Panc1 (cell line): ENCODE measurements around the gene TANC1. TPM values are rescaled to one million over a fixed set of nuclear protein-coding genes. Genes with fewer than 3 reads are reported as not detected.
A peak's percentile ranks its signal among the peaks of the same experiment; 100 is the strongest.

Source experiments
- ATAC-seq: fragments of 200-7000 bp; cut with Tn5 transposase; 2 replicates; pipeline ENCODE4 v1.9.1; 2020; ENCODE audit warnings: mild to moderate bottlenecking, moderate library complexity
- BruUV-seq: library from RNA; stranded (reverse); fragments of 400-500 nt; replicated peaks from 2 replicates; lab custom pipeline; 2021; lab: Mats Ljungman, UMichigan
- CTCF ChIA-PET: fragments of 300-600 bp; sonication (Branson Sonifier 250); formaldehyde crosslinking; loops from one replicate; lab custom pipeline; 2022; ENCODE audit warnings: antibody characterized with exemption; lab: Charles Lee
- POLR2A ChIA-PET: fragments of 300-600 bp; sonication (Branson Sonifier 250); formaldehyde crosslinking; loops from one replicate; lab custom pipeline; 2022; ENCODE audit warnings: antibody characterized with exemption; lab: Charles Lee
- DNase-seq: peaks from one replicate; pipeline ENCODE4 v3.0.0-alpha.2; 2010; ENCODE audit warnings: low read depth, low spot score
- H3K27ac ChIP-seq: 2 replicates; pipeline ENCODE4 v1.5.1; 2011; ENCODE audit warnings: mild to moderate bottlenecking, low read length, inconsistent platforms
- H3K27me3 ChIP-seq: fragments of 200-500 bp; sonication (Bioruptor generic); 2 replicates; pipeline ENCODE4 v1.6.0; 2014; ENCODE audit warnings: low read length, inconsistent platforms; ENCODE audit not compliant: control insufficient read depth, insufficient read depth
- H3K36me3 ChIP-seq: fragments of 200-500 bp; sonication (Bioruptor generic); 2 replicates; pipeline ENCODE4 v1.5.1; 2014; ENCODE audit warnings: inconsistent platforms, mild to moderate bottlenecking, low read length, moderate library complexity; ENCODE audit not compliant: control insufficient read depth, insufficient read depth
- H3K4me1 ChIP-seq: 2 replicates; pipeline ENCODE4 v1.5.1; 2011; ENCODE audit warnings: inconsistent platforms, mild to moderate bottlenecking, low read length, moderate library complexity; ENCODE audit not compliant: control insufficient read depth, insufficient read depth
- H3K4me3 ChIP-seq, 2 experiments: 2 replicates each; pipeline ENCODE4 v1.5.1; 2011 to 2012; ENCODE audit warnings: low read depth in 2 of 2, low read length in 2 of 2, mild to moderate bottlenecking in 2 of 2, inconsistent platforms in 1 of 2, moderate library complexity in 1 of 2
- H3K9me3 ChIP-seq: fragments of 200-500 bp; sonication (Bioruptor generic); 2 replicates; pipeline ENCODE4 v1.5.1; 2014; ENCODE audit warnings: low read depth, mild to moderate bottlenecking, inconsistent platforms, low read length, moderate library complexity; ENCODE audit not compliant: control insufficient read depth, insufficient read depth
- POLR2AphosphoS5 ChIP-seq: IDR thresholded peaks from 2 replicates; pipeline ENCODE4 v1.6.1; 2012; ENCODE audit warnings: mild to moderate bottlenecking, low read depth, low read length, moderate library complexity
- SIN3A ChIP-seq: IDR thresholded peaks from 2 replicates; pipeline ENCODE4 v1.6.1; 2012; ENCODE audit warnings: low read depth, mild to moderate bottlenecking, low read length, moderate library complexity, borderline replicate concordance; ENCODE audit not compliant: insufficient read depth
- TCF7L2 ChIP-seq: IDR thresholded peaks from 2 replicates; pipeline ENCODE4 v1.6.1; 2011; ENCODE audit warnings: mild to moderate bottlenecking, low read depth, low read length, inconsistent platforms
- in situ Hi-C: cut with HindIII; loops from 2 replicates; pipeline ENCODE4 v1.10.0; 2016; ENCODE audit warnings: low sequenced_read_pairs, low pct_unique_long_range_greater_than_20kb
- intact Hi-C: fragments of 100-400 bp; cut with micrococcal nuclease; formaldehyde crosslinking; loops from one replicate; pipeline ENCODE4 v1.10.0; 2022; ENCODE audit not compliant: unreplicated experiment
- total RNA-seq: library from RNA; stranded (reverse); gene quantifications from one replicate; pipeline ENCODE4 v1.2.1, GENCODE V29; 2021; ENCODE audit not compliant: unreplicated experiment
- TF ChIP-seq, protein P1 (sequence below), 2 experiments: IDR thresholded peaks; 2 replicates each; pipeline ENCODE4 v1.6.1; 2011 to 2012; ENCODE audit warnings: low read depth in 2 of 2, control low read depth in 1 of 2, low read length in 1 of 2, mild to moderate bottlenecking in 1 of 2, moderate library complexity in 1 of 2; ENCODE audit not compliant: insufficient read depth in 1 of 2

The TANC1 gene
- total RNA-seq, 1 experiment from 2014 or later: 44.3 TPM

DNA sequence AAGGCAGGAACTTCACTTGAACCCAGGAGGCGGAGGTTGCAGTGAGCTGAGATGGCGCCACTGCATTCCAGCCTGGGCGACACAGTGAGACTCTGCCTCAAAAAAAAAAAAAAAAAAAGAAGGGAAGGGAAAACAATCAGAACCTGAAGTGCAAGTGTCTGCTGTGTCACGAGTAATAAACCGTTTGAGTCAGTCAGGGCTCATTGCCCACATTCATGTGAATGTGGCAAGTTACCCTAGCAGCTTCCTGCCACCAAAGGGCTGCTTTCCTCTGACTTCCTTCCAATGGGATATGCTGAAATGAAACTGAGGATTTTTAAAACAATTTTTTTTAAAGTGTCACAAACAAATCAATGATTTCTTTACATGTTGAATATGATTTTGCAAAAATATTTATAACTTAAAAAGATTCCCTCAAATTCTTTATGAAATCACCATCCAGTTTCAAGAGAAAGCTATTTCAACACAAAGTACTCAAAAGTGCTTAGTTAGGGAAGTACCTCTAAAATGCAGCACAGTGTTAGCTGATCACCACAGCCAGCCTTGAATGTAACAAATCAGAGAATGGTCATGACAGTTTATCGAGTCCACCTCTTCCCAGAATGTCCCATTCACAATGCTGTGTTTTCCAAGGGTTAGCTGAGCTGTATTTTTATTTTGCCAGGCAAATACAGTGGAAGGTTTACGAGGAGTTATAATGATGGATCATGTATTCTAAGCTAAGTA lies 281.7 kb downstream of the TANC1 start:
- intact Hi-C loops (no loop called here), in situ Hi-C loops (no loop called here)
- H3K9me3 ChIP-seq: no peaks in the 10 kb centered on the region
- POLR2A ChIA-PET: interaction anchor here (0.6 kb wide), 2 partner anchors 15 to 160 kb away, joined by 3 to 5 read pairs; no protein-coding TSS in a partner anchor
- H3K4me3 ChIP-seq: no peak overlapping the region
- TF ChIP-seq POLR2AphosphoS5: peak; percentile 22; the same call in 1 of the 2 replicates
- no peak for TF ChIP-seq TCF7L2
- H3K4me1 ChIP-seq: peaks cover 14% of the 10 kb centered on the region; the same call in 1 of the 2 replicates
- no TSS peak for BruUV-seq
- no peaks in the 10 kb centered on the region for H3K36me3 ChIP-seq
- peak overlapping the region; percentile 72 for H3K27ac ChIP-seq
- DNase-seq (peak; percentile 71), ATAC-seq (peak; percentile 86)
- no peaks in the 10 kb centered on the region for H3K27me3 ChIP-seq
- CTCF ChIA-PET: interaction anchor here (0.6 kb wide), 1 partner anchor 365 kb away, joined by 3 read pairs; no protein-coding TSS in a partner anchor

DNA sequence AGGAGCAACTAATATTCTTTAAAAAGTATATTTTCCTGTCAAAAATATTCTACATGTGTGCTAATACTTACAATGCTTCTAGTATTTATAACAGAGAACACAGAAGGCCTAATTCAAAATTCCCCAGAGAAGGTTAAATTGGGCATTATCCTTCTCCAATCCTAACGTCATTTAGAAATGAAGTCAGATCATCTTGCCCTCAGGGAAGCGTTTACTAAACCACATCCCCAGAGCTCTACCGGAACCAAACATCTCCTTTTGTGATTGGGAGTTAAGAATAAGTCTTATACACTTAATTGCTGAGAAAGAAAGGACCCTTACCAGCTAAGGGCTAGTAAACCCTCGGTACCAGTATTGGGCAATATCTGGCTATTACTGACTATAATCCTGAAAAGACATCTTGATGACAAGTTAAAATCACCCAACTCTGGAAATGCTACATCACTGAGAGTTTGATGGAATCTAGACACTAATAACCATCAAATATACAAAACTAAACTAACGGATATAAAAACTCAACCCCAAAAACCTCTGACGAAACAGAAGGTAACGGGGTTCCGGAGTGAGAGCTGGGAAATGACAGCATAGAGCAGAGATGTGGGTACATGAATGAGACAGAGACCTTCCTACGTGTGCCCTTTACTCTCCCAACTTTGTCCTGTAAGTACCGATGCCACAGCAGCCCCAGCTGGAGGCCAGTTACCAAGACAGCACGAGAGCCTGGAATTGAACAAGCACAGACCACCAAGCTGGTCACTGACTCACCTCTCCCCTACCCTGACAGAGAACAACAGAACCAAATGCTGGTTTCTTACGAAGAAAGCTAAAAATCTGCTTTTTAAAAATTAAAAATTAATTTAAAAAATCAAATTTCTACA lies 283.1 kb downstream of the TANC1 start:
- DNase-seq (no peak), ATAC-seq (no peak)
- Histone ChIP-seq H3K4me3 (no peak overlapping the region), H3K27ac (no peak overlapping the region), H3K27me3 (no peaks in the 10 kb centered on the region), H3K9me3 (no peaks in the 10 kb centered on the region), H3K36me3 (0 out of 2 replicates have a peak, but pooled peaks cover 2% of the 10 kb centered on the region), H3K4me1 (peaks cover 14% of the 10 kb centered on the region; the same call in 1 of the 2 replicates)
- ChIA-PET CTCF (no interaction called here), POLR2A (no interaction called here)
- TF ChIP-seq POLR2AphosphoS5 (no peak), SIN3A (no peak)
- BruUV-seq: no TSS peak
- in situ Hi-C loops: no loop called here
- intact Hi-C loops: no loop called here

DNA sequence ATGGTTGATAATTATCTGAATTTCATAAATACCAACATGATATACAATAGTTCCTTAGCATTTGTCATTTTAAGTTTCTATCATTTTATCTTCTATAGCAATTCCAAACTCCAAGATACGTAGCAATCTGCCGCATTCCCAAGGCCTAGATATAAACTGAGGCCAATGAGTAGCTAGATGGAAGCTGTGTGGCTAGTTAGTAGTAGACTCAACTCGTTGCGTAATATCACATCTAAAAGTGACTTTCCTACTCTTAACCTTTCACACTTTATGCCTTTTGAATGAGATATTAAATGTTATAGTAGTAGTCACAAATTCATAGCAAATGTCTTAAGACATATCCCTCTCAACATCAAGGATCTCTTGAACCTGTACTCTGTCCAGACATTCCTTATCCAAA lies 284.5 kb downstream of the TANC1 start:
- TF ChIP-seq, protein P1, sequence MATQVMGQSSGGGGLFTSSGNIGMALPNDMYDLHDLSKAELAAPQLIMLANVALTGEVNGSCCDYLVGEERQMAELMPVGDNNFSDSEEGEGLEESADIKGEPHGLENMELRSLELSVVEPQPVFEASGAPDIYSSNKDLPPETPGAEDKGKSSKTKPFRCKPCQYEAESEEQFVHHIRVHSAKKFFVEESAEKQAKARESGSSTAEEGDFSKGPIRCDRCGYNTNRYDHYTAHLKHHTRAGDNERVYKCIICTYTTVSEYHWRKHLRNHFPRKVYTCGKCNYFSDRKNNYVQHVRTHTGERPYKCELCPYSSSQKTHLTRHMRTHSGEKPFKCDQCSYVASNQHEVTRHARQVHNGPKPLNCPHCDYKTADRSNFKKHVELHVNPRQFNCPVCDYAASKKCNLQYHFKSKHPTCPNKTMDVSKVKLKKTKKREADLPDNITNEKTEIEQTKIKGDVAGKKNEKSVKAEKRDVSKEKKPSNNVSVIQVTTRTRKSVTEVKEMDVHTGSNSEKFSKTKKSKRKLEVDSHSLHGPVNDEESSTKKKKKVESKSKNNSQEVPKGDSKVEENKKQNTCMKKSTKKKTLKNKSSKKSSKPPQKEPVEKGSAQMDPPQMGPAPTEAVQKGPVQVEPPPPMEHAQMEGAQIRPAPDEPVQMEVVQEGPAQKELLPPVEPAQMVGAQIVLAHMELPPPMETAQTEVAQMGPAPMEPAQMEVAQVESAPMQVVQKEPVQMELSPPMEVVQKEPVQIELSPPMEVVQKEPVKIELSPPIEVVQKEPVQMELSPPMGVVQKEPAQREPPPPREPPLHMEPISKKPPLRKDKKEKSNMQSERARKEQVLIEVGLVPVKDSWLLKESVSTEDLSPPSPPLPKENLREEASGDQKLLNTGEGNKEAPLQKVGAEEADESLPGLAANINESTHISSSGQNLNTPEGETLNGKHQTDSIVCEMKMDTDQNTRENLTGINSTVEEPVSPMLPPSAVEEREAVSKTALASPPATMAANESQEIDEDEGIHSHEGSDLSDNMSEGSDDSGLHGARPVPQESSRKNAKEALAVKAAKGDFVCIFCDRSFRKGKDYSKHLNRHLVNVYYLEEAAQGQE (IDR thresholded peaks at IDR 0.05; ENCODE audit: insufficient read depth in 1 of 2, low read depth in 2 of 2, low read length in 1 of 2): no peak
- ATAC-seq (no peak), DNase-seq (no peak)
- Histone ChIP-seq H3K4me1 (peaks cover 14% of the 10 kb centered on the region; the same call in 1 of the 2 replicates), H3K9me3 (no peaks in the 10 kb centered on the region), H3K27me3 (no peaks in the 10 kb centered on the region), H3K4me3 (no peak overlapping the region), H3K36me3 (0 out of 2 replicates have a peak, but pooled peaks cover 2% of the 10 kb centered on the region), H3K27ac (no peak overlapping the region)
- intact Hi-C loops: no loop called here
- in situ Hi-C loops: no loop called here
- ChIA-PET POLR2A (no interaction called here), CTCF (no interaction called here)
- no TSS peak for BruUV-seq
